Kidney (tissue), 14 donors: ENCODE results near the gene ADAMTSL4. TPM values are rescaled to one million over a fixed set of nuclear protein-coding genes. Genes with fewer than 3 reads are reported as not detected.
"Not testable (repeated sequence)": the region's sequence is repeated elsewhere in the genome, so short reads cannot be mapped to it uniquely, and the experiment has no call there.

ENCODE experiments used
- DNase-seq, 5 donors: peaks; one replicate each; pipeline ENCODE4 v3.0.0-alpha.2; 2013 to 2020
- FAIRE-seq: peaks from 2 replicates; lab custom pipeline; 2012; peaks lifted over from hg19 to GRCh38; lab: Jason Lieb, UNC
- H3K27ac ChIP-seq, 2 donors: one replicate each; pipeline ENCODE4 v1.7.0; 2013; ENCODE audit warnings: low read depth in 2 of 2, low read length in 2 of 2, inconsistent platforms in 1 of 2
- H3K27me3 ChIP-seq: one replicate; pipeline ENCODE4 v1.7.1; 2013; ENCODE audit warnings: low read length, inconsistent platforms; ENCODE audit not compliant: control insufficient read depth, insufficient read depth
- H3K36me3 ChIP-seq, 3 donors: one replicate each; pipeline versions ENCODE4 v1.7.0 to v1.7.1; 2013; ENCODE audit warnings: low read length in 3 of 3, control low read depth in 1 of 3, inconsistent platforms in 1 of 3; ENCODE audit not compliant: insufficient read depth in 3 of 3, control insufficient read depth in 2 of 3
- H3K4me1 ChIP-seq, 3 donors: one replicate each; pipeline versions ENCODE4 v1.7.0 to v1.7.1; 2013; ENCODE audit warnings: low read length in 3 of 3, inconsistent platforms in 1 of 3, low read depth in 1 of 3; ENCODE audit not compliant: control insufficient read depth in 2 of 3, insufficient read depth in 2 of 3
- H3K4me3 ChIP-seq, 3 donors: one replicate each; pipeline versions ENCODE4 v1.7.0 to v1.8.1; 2013; ENCODE audit warnings: low read length in 3 of 3, control low read depth in 1 of 3, inconsistent platforms in 1 of 3
- H3K9ac ChIP-seq, 3 donors: one replicate each; pipeline versions ENCODE4 v1.7.0 to v1.7.1; 2013; ENCODE audit warnings: low read length in 3 of 3, control low read depth in 1 of 3, inconsistent platforms in 1 of 3
- H3K9me3 ChIP-seq, 3 donors: one replicate each; pipeline versions ENCODE4 v1.7.0 to v1.7.1; 2013; ENCODE audit warnings: low read length in 3 of 3, control low read depth in 1 of 3, inconsistent platforms in 1 of 3; ENCODE audit not compliant: control insufficient read depth in 2 of 3, insufficient read depth in 1 of 3
- intact Hi-C: fragments of 100-400 bp; cut with DNase I; formaldehyde crosslinking; loops from one replicate; pipeline ENCODE4 v1.11.1; 2022
- polyA plus RNA-seq: library from polyadenylated mRNA; stranded (reverse); fragments of 350-450 nt; fragmentation: Illumina TruSeq; extraction: RNeasy Lipid Tissue Mini Kit (QIAGEN cat#74804); gene quantifications from one replicate; pipeline ENCODE4 v1.2.3, GENCODE V29; 2014; ENCODE audit warnings: low read depth, low replicate concordance; ENCODE audit not compliant: insufficient read depth
- total RNA-seq: library from RNA; stranded (reverse); fragmentation: NEBNext Ultra II Directional; extraction: Animal tissue kit (Norgen Biotek cat#: 25700); gene quantifications from one replicate; pipeline ENCODE4 v1.2.1, GENCODE V29; 2021
- TF ChIP-seq, protein P1 (sequence below): IDR thresholded peaks from 3 replicates; pipeline ENCODE4 v1.5.1; 2012; ENCODE audit warnings: mild to moderate bottlenecking, moderate library complexity, borderline replicate concordance; ENCODE audit not compliant: insufficient read depth; ENCODE audit errors: extremely low read depth
- donor health status: control.
- donor health status: control.
- donor health status: control.
- donor health status: control.
- donor health status: control.
- donor health status: DM: yes; HTN: yes; CAD: no.
- donor health status: Normal renal cell carcinoma (clear cell type).

ADAMTSL4 gene
- total and polyA plus RNA-seq, 2 donors from 2014 or later: 6.9 to 20.0 TPM

DNA sequence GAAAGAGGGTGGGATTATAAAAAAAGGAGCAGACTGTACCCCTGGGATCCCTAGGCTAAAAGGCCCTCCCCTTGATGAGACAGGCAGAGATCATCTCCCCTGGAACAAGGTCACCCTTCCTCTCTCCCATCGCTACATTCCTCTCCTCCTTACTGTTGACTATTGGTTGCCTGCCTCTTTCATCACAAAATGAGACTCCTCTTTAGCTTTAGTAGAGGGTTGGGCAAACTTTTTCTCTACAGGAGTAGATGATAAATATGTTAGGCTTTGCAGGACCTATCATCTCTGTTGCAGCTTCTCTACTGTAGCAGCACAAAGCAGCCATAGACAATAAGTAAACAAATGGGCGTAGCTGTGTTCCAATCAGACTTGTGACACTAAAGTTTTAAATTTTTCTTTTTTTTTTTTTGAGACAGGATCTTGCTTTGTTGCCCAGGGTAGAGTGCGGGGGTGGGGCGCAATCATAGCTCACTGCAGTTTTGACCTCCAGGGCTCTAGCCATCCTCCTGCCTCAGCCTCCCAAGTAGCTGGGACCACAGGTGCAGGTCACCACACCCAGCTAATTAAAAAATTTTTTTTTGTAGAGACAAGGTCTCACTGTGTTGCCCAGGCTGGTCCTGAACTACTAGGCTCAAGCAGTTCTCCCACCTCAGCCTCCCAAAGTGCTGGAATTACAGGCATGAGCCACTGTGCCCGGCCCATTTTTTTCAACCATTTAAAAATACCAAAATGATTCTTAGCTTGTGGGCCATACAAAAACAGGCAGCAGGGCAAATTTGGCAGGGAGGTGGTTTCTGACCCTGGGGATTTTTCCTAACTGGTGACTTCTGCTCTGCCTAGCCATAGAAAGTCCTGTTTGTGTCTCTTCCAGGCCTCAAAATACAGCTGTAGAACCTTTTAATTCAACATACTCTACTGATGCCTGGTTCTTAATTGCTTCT, 15.1 kb downstream of the ADAMTSL4 start:
- FAIRE-seq (no peak), DNase-seq (peak in 1 of 5 donors; percentile 60)
- H3K9ac ChIP-seq: peak overlapping the region in 2 of 3 donors; percentile 52 to 99
- no peaks in the 10 kb centered on the region for H3K27me3 ChIP-seq
- peak overlapping the region; percentile 100 for H3K27ac ChIP-seq
- H3K9me3 ChIP-seq: no peaks in the 10 kb centered on the region
- H3K36me3 ChIP-seq: no peaks in the 10 kb centered on the region
- H3K4me1 ChIP-seq: peaks cover 16 to 65% (median 64%) of the 10 kb centered on the region in 3 donors
- TF ChIP-seq, protein P1, sequence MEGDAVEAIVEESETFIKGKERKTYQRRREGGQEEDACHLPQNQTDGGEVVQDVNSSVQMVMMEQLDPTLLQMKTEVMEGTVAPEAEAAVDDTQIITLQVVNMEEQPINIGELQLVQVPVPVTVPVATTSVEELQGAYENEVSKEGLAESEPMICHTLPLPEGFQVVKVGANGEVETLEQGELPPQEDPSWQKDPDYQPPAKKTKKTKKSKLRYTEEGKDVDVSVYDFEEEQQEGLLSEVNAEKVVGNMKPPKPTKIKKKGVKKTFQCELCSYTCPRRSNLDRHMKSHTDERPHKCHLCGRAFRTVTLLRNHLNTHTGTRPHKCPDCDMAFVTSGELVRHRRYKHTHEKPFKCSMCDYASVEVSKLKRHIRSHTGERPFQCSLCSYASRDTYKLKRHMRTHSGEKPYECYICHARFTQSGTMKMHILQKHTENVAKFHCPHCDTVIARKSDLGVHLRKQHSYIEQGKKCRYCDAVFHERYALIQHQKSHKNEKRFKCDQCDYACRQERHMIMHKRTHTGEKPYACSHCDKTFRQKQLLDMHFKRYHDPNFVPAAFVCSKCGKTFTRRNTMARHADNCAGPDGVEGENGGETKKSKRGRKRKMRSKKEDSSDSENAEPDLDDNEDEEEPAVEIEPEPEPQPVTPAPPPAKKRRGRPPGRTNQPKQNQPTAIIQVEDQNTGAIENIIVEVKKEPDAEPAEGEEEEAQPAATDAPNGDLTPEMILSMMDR: no peak
- intact Hi-C loops: no loop called here
- H3K4me3 ChIP-seq: no peak overlapping the region

DNA sequence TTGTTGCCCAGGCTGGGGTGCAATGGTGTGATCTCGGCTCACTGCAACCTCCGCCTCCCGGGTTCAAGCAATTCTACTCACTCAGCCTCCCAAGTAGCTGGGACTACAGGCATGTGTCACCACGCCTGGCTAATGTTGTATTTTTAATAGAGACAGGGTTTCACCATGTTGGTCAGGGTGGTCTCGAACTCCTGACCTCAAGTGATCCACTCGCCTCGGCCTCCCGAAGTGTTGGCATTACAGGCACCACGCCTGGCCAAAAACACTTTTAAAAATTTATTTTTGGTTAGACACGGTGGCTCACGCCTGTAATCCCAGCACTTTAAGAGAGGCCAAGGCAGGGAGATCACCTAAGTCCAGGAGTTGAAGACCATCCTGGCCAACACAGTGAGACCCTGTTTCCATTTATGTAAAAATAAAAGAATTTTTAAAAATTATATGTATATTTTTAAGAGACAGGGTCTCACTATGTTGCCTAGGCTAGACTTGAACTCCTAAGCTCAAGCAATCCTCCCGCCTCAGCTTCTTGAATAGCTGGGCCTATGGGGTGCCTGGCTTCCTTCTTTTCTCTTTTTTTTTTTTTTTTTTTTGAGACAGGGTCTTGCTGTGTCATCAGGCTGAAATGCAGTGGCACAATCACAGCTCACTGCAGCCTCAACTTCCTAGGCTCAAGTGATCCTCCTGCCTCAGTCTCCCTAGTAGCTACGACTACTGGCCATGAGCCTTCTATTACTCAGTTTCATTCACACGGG, 16.2 kb downstream of the ADAMTSL4 start:
- H3K9ac ChIP-seq, H3K9me3 ChIP-seq, DNase-seq, H3K27me3 ChIP-seq, FAIRE-seq, H3K4me3 ChIP-seq, intact Hi-C loops, H3K36me3 ChIP-seq: not testable (repeated sequence)
- peak overlapping the region in 1 of 2 donors; percentile 100 for H3K27ac ChIP-seq
- peaks cover 16 to 62% (median 61%) of the 10 kb centered on the region in 3 donors for H3K4me1 ChIP-seq

DNA sequence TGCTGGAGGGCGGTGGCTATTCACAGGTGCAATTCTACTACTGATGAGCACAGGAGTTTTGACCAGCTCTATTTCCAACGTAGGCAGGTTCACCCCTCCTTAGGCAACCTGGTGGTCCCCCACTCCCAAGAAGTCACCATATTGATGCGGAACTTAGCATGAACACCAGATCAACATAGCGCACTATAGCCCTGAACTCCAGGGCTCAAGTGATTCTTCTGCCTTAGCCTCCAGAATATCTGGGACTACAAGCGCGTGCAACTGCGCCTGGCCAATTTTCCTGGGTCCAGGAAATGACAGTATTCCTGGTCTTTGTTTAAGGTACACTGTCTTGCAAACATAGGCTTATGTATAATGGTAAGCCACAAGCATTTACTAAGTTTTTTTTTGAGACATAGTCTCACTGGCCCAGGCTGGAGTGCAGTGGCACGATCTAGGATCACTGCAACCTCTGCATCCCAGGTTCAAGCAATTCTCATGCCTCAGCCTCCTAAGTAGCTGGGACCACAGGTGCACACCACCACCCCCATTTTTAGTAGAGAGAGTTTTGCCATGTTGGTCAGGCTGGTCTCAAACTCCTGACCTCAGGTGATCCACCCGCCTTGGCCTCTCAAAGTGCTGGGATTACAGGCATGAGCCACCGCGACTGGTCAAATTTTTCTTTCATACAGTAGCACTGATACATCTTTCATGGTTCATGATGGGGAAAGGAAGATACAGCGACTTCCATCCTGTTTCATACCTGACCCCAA, 17.6 kb downstream of the ADAMTSL4 start:
- FAIRE-seq: no peak
- peaks cover 16 to 60% (median 60%) of the 10 kb centered on the region in 3 donors for H3K4me1 ChIP-seq
- peak overlapping the region; percentile 35 to 79 (median 67) for H3K9ac ChIP-seq

More for the DNA sequence above, 17.6 kb downstream of the ADAMTSL4 start:
- TF ChIP-seq, protein P1: no peak
- H3K27me3 ChIP-seq: no peaks in the 10 kb centered on the region
- peak overlapping the region; percentile 86 to 100 for H3K27ac ChIP-seq
- H3K36me3 ChIP-seq: peaks cover 0 to 4% (median 3%) of the 10 kb centered on the region in 3 donors
- intact Hi-C loops: no loop called here
- H3K9me3 ChIP-seq: no peaks in the 10 kb centered on the region
- H3K4me3 ChIP-seq: peak overlapping the region; percentile 37 to 70 (median 52)
- no peak for DNase-seq
